Gastrocnemius medialis (tissue), 4 donors: ENCODE data around the gene ELFN2. TPM values are rescaled to one million over a fixed set of nuclear protein-coding genes. Genes with fewer than 3 reads are reported as not detected.
"Not testable (repeated sequence)": the region's sequence is repeated elsewhere in the genome, so short reads cannot be mapped to it uniquely, and the experiment has no call there.

Experiments used
- ATAC-seq, 2 donors: fragments of 150-250 bp; one replicate each; pipeline ENCODE4 v1.9.1; 2016
- DNase-seq, 2 donors: peaks; one replicate each; pipeline ENCODE4 v3.0.0-alpha.2; 2019
- H3K27ac ChIP-seq, 4 donors: fragments of 200-600 bp; sonication (generic); 1 replicate in 1 of 4; 2 replicates in 3 of 4; pipeline ENCODE4 v1.5.1; 2016 to 2018; ENCODE audit warnings: mild to moderate bottlenecking in 2 of 4, moderate library complexity in 1 of 4
- H3K27me3 ChIP-seq, 3 donors: fragments of 200-600 bp; sonication (generic) in 2 of 3; 1 replicate in 1 of 3; 2 replicates in 2 of 3; pipeline versions ENCODE4 v1.5.1 to v1.6.0; 2016 to 2019; ENCODE audit warnings: mild to moderate bottlenecking in 1 of 3, moderate library complexity in 1 of 3
- H3K36me3 ChIP-seq, 2 donors: fragments of 200-600 bp; sonication (generic) in 1 of 2; one replicate each; pipeline ENCODE4 v1.5.1; 2017 to 2018
- H3K4me1 ChIP-seq, 2 donors: fragments of 200-600 bp; sonication (generic) in 1 of 2; one replicate each; pipeline ENCODE4 v1.5.1; 2016 to 2017; ENCODE audit warnings: mild to moderate bottlenecking in 2 of 2
- H3K4me3 ChIP-seq, 4 donors: fragments of 200-600 bp; sonication (generic) in 3 of 4; 1 replicate in 1 of 4; 2 replicates in 3 of 4; pipeline ENCODE4 v1.5.1; 2016 to 2019; ENCODE audit warnings: mild to moderate bottlenecking in 2 of 4
- H3K9me3 ChIP-seq, 3 donors: fragments of 200-600 bp; sonication (generic) in 2 of 3; 1 replicate in 1 of 3; 2 replicates in 2 of 3; pipeline ENCODE4 v1.5.1; 2016 to 2019
- CTCF ChIP-seq, 5 experiments: fragments of 450-650 bp in 3 of 5; fragments of 200-600 bp in 2 of 5; sonication (generic) in 2 of 5; IDR thresholded peaks in 4 of 5; conservative IDR thresholded peaks in 1 of 5; 1 replicate in 4 of 5; 2 replicates in 1 of 5; pipeline ENCODE4 v1.5.1; 2016 to 2019; ENCODE audit warnings: antibody characterized with exemption in 5 of 5, mild to moderate bottlenecking in 3 of 5, moderate library complexity in 3 of 5
- POLR2A ChIP-seq, 2 donors: fragments of 450-650 bp; IDR thresholded peaks; one replicate each; pipeline ENCODE4 v1.6.1; 2017; ENCODE audit warnings: antibody characterized with exemption in 2 of 2, mild to moderate bottlenecking in 2 of 2, moderate library complexity in 2 of 2
- in situ Hi-C, 4 donors: fragments of 200-750 bp; cut with MboI; loops; one replicate each; pipeline versions ENCODE4 v1.15.0 to v1.8.0; 2017; ENCODE audit warnings: low sequenced_read_pairs in 4 of 4
- intact Hi-C: fragments of 100-400 bp; cut with DNase I; formaldehyde crosslinking; loops from one replicate; pipeline ENCODE4 v1.15.1; 2023; ENCODE audit warnings: low total_unique reads
- total RNA-seq, 4 donors: library from RNA; depleted of rRNA; stranded (reverse); fragments of >200 nt; gene quantifications; one replicate each; pipeline versions ENCODE4 v1.1.0 to v1.2.3, GENCODE V29; 2016

ELFN2 gene
- total RNA-seq, 4 donors from 2014 or later = 0.02 to 0.03 TPM; not detected in 2

- no peak for TF ChIP-seq POLR2A (IDR thresholded peaks at IDR 0.05)
- TF ChIP-seq CTCF (IDR thresholded peaks at IDR 0.05 in 4 of 5, conservative IDR thresholded peaks at IDR 0.05 in 1 of 5) = no peak
- no peaks in the 10 kb centered on the region for H3K36me3 ChIP-seq
- no peaks in the 10 kb centered on the region for H3K9me3 ChIP-seq
- DNase-seq = no peak
- ATAC-seq = no peak
- H3K4me1 ChIP-seq = no peaks in the 10 kb centered on the region
- intact Hi-C loops = no loop called here
- peaks cover 5 to 15% (median 5%) of the 10 kb centered on the region in 3 donors for H3K27me3 ChIP-seq
- no peak overlapping the region for H3K4me3 ChIP-seq
- in situ Hi-C loops = no loop called here
- H3K27ac ChIP-seq = no peak overlapping the region
Measured at GRCh38 chr22:37401401-37402183, 25.7 kb downstream of the ELFN2 start.

- Histone ChIP-seq H3K4me1 (no peaks in the 10 kb centered on the region), H3K27me3 (peaks cover 5 to 15% (median 8%) of the 10 kb centered on the region in 3 donors), H3K36me3 (no peaks in the 10 kb centered on the region), H3K9me3 (no peaks in the 10 kb centered on the region), H3K27ac (no peak overlapping the region), H3K4me3 (no peak overlapping the region)
- DNase-seq = no peak
- in situ Hi-C loops (no loop called here), intact Hi-C loops (no loop called here)
- no peak for ATAC-seq
- no peak for TF ChIP-seq CTCF (IDR thresholded peaks at IDR 0.05 in 4 of 5, conservative IDR thresholded peaks at IDR 0.05 in 1 of 5)
- no peak for TF ChIP-seq POLR2A (IDR thresholded peaks at IDR 0.05)
Measured at GRCh38 chr22:37400719-37401118, 26.6 kb downstream of the ELFN2 start.

GRCh38 chr22:37399457-37399856 is 27.8 kb downstream of the ELFN2 start:
- ATAC-seq, in situ Hi-C loops, H3K27ac ChIP-seq, H3K4me1 ChIP-seq, H3K4me3 ChIP-seq, intact Hi-C loops, DNase-seq, H3K36me3 ChIP-seq, H3K9me3 ChIP-seq: not testable (repeated sequence)
- peaks cover 5 to 15% (median 13%) of the 10 kb centered on the region in 3 donors for H3K27me3 ChIP-seq

GRCh38 chr22:37397226-37397625 is 30.1 kb downstream of the ELFN2 start:
- in situ Hi-C loops = no loop called here

More at GRCh38 chr22:37397226-37397625, 30.1 kb downstream of the ELFN2 start:
- no peaks in the 10 kb centered on the region for H3K36me3 ChIP-seq
- no peaks in the 10 kb centered on the region for H3K4me1 ChIP-seq
- intact Hi-C loops = no loop called here
- H3K9me3 ChIP-seq = no peaks in the 10 kb centered on the region
- ATAC-seq = no peak
- no peak overlapping the region for H3K4me3 ChIP-seq
- TF ChIP-seq POLR2A (IDR thresholded peaks at IDR 0.05) = no peak
- no peak for TF ChIP-seq CTCF (IDR thresholded peaks at IDR 0.05 in 4 of 5, conservative IDR thresholded peaks at IDR 0.05 in 1 of 5)
- H3K27ac ChIP-seq = no peak overlapping the region
- no peak for DNase-seq
- H3K27me3 ChIP-seq = peaks cover 2 to 13% (median 5%) of the 10 kb centered on the region in 3 donors
